DMS 273 treated with DMSO at 0.1 percent for 48 hours (cell line): ENCODE data around the gene OLFM2.
"Not testable (repeated sequence)": the region's sequence is repeated elsewhere in the genome, so short reads cannot be mapped to it uniquely, and the experiment has no call there.

ENCODE experiments used
- DNase-seq: peaks from one replicate; lab custom pipeline; 2025; lab: John Stamatoyannopoulos, UW

OLFM2 gene

GRCh38 chr19:9941671-9942070, 5.4 kb upstream of the OLFM2 start:
- no peak for DNase-seq

GRCh38 chr19:9941231-9941630, 4.9 kb upstream of the OLFM2 start:
- DNase-seq: no peak

- no peak for DNase-seq
Observed at GRCh38 chr19:9940778-9941177, 4.5 kb upstream of the OLFM2 start.

- no peak for DNase-seq
Observed at GRCh38 chr19:9939301-9939913, 3.1 kb upstream of the OLFM2 start.

- DNase-seq: no peak
Observed at GRCh38 chr19:9937001-9937411, 691 bp upstream of the OLFM2 start.

- no peak for DNase-seq
Observed at GRCh38 chr19:9935506-9936325, 599 bp downstream of the OLFM2 start.

GRCh38 chr19:9934132-9934950, 2.0 kb downstream of the OLFM2 start:
- DNase-seq: no peak

GRCh38 chr19:9932835-9933234, 3.5 kb downstream of the OLFM2 start:
- no peak for DNase-seq

- DNase-seq: no peak
Observed at GRCh38 chr19:9931629-9932028, 4.7 kb downstream of the OLFM2 start.

GRCh38 chr19:9923440-9923839, 12.9 kb downstream of the OLFM2 start:
- no peak for DNase-seq

GRCh38 chr19:9922782-9923379, 13.4 kb downstream of the OLFM2 start:
- DNase-seq: not testable (repeated sequence)

GRCh38 chr19:9917321-9917720, 19.0 kb downstream of the OLFM2 start:
- DNase-seq: no peak

- no peak for DNase-seq
Observed at GRCh38 chr19:9916719-9917118, 19.6 kb downstream of the OLFM2 start.

- peak; percentile 63 for DNase-seq
Observed at GRCh38 chr19:9914315-9915207, 21.8 kb downstream of the OLFM2 start.

- DNase-seq: no peak
Observed at GRCh38 chr19:9914001-9914314, 22.4 kb downstream of the OLFM2 start.

- DNase-seq: no peak
Observed at GRCh38 chr19:9913237-9914000, 22.9 kb downstream of the OLFM2 start.

GRCh38 chr19:9912551-9913236, 23.6 kb downstream of the OLFM2 start:
- no peak for DNase-seq

- DNase-seq: no peak
Observed at GRCh38 chr19:9911524-9912185, 24.7 kb downstream of the OLFM2 start.

- no peak for DNase-seq
Observed at GRCh38 chr19:9910625-9911024, 25.7 kb downstream of the OLFM2 start.

GRCh38 chr19:9909251-9909650, 27.1 kb downstream of the OLFM2 start:
- DNase-seq: no peak
